ENCODE results near the gene TPRG1.
A peak's percentile ranks its signal among the peaks of the same experiment; 100 is the strongest.

The TPRG1 gene

GRCh38 chr3:189167027-189167766 lies 4.6 kb upstream of the TPRG1 start:
- DNase-seq = no peak

DNA sequence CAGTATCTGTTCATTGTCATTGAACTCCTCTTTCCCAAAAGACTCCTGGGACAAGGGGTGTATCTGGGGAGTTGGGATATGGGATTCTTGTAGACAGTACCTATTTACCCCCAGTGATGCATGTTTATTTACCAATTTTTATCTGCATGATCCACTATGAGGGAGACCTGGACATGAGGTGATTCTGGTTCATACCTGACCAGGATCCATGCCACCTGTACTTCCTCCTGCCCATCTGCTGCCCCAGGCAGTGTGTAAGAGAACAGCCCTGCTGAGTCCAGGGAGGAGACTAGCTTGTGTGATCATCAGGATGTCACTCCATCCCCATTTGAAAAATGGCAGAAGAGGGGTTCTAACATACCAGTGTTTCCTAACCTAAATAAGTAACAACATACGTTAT lies 3.1 kb upstream of the TPRG1 start:
- DNase-seq = no peak

DNA sequence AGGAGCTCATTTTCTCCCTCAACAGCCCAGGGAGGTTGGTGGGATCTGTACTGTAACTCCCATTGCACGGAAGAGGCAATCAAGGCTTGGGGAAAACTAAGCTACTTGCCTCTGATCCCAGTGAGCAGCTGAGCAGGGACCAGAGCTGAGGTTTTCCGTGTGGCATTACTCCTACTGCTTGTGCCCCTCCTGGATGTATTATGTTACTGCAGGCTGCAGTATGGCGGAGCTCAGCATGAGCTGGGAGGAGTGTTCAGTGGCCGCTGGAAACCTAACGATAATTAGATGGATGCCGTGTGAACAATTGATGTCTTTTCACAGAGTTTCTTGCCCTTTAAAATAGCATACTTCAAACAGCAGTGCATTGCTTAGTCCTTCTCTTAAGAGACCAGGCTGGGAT lies 2.0 kb upstream of the TPRG1 start:
- no peak for DNase-seq

GRCh38 chr3:189170559-189170958 lies 1.2 kb upstream of the TPRG1 start:
- no peak for DNase-seq

- DNase-seq = no peak
Observed at GRCh38 chr3:189172668-189173419, 1.1 kb downstream of the TPRG1 start.

DNA sequence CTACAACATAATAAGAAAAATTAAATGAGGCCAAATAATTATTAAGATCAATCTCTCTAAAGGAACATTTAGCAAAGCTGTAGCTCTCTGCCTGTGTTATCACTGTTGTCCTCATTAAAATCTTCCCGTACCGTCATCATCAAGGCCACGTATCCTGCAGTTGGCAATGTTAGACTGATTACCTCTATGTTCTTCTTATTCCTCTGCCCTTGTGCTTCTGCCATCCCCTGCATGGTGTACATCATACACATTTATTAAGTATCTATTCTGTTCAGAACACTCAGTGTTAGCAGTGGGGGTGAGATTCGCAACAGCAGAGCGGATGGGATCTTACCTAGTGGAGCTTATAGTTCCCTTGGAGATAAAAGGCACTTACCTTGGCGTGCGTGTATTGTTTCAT lies 12.8 kb downstream of the TPRG1 start:
- DNase-seq = no peak

DNA sequence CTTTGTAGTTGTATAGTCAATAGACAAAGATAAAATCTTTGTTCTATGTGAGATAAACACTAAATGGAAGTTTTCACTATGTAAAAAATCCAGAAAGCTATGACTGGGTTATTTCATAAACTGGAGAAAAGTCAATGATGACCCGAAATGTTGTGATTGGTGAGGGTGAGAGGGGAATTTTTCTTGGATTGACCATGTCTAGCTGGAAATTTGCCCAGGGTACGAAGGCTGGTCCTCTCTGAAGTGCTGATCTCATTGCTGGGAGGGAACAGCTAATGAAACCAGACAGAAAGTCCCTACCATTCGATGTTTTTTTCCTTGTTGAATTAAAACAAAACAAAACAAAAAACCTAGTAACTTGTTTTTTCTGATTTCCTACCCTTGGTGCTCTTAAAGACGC lies 14.3 kb downstream of the TPRG1 start:
- DNase-seq = no peak

DNA sequence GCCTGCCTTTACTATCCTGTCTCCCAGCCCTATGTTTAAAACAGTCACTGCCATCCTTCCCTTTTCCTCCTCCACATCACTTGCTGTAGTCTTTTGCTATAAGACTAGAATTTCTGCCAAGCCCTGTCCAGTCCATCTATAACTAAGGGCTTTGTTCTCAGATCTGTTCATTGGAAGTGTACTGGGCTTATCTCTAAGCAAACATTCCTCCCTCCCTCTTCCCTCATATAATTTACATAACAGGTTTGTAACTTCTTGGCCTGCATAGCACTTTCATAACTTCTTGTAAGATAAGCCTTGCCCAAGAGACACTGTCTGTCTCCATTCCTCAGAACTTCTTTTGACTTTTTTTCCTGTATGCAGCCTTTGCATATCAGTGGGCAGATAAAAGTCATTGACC lies 16.7 kb downstream of the TPRG1 start:
- DNase-seq = no peak

DNA sequence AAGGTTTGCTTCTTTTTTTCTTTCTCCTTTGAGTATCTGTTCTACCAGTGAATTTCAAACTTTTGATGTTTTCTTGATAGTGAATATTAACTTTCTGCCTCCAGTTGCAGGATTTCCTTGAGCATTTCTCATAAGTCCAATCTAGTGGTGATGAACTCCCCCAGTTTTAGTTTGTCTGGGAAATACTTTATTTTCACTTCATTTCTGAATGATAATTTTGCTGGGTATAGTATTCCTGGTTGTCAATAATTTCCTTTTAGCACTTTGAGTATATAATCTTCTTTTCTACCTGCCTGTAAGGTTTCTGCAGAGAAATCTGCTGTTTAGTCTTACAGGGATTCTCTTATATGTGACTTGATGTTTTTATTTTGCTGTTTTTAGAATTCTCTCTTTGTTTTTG lies 21.0 kb downstream of the TPRG1 start:
- no peak for DNase-seq

DNA sequence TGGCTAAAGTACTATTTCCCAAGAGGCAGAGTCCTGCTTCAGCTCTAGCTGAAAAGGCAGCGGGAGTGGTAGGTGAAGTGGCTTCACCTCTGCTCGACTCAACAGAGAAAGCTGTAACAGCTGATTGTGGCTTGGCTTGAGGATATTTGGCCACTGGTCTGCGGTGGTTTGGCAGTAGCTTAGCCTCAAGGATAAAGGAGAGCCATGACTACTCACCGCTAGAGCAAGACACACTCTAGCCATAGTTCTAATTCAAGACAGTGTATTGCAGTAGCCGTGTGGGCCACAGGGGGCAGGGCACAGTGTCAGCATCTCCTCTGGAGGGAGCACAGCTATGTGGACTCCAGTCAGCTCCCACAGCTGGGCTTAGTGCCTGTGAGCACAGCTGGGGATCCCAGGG lies 23.5 kb downstream of the TPRG1 start:
- no peak for DNase-seq

GRCh38 chr3:189202106-189202505 lies 30.3 kb downstream of the TPRG1 start:
- DNase-seq = no peak

DNA sequence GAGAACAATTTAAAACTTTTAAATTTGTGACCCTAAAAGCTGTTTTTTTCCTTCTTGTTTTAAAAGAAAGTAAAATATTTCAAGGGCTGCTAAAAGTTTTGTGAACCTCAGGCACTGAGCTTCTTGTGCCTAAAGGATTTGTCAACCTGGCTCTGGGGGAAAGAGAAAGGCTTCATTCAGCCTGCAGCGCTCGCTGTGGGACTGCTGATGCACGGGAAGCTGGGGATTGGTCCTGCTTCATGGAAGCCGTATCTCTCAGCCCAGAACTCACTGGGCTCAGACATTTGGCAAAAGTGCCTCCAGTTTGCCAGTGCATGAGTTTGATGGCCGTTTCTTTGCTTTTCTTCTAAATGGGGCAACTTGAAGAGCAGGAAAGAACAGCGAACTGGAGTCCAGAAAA lies 30.8 kb downstream of the TPRG1 start:
- DNase-seq = no peak

GRCh38 chr3:189204167-189204866 lies 32.5 kb downstream of the TPRG1 start:
- peak; percentile 36 for DNase-seq

DNA sequence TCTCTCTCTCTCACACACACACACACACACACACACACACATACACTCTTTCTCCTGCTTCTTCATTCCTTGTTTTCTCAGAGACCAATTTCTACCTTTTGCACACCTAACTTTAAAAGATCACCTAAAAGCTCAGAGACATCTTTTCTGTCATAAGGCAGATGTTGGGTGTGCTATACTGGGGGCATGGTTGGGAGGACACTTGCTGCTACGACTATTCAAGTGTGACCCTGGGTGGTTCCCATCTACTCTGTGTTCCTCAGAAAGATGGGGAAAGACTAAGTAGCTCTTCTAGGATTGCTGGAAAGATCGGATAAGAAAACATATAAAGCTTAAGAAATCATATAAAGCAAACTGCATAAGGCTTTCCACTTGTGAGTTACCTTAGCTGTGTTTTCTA lies 33.2 kb downstream of the TPRG1 start:
- no peak for DNase-seq

- DNase-seq = no peak
Observed at GRCh38 chr3:189210251-189210770, 38.5 kb downstream of the TPRG1 start.

- DNase-seq = no peak
Observed at GRCh38 chr3:189212681-189213080, 40.9 kb downstream of the TPRG1 start.

DNA sequence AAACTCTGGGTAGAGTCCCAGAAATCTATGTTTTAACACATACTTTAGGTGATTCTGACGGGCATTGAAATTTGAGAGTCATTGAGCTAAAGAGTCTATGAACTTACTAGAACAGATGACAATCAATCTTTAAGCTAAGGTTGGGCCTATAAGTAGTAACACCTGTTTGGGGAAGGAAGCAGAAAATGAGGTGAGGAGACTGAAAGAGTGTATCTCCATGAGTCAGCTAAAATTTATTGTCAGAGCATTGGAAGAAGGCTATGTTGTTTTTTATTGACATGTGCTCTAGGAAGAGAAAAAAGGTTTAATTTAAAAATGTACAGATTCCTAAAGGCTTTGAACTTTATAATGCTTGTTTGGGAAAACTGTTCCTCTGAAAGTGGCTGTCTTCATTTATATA lies 42.9 kb downstream of the TPRG1 start:
- no peak for DNase-seq

- DNase-seq = no peak
Observed at GRCh38 chr3:189222927-189223636, 51.3 kb downstream of the TPRG1 start.

DNA sequence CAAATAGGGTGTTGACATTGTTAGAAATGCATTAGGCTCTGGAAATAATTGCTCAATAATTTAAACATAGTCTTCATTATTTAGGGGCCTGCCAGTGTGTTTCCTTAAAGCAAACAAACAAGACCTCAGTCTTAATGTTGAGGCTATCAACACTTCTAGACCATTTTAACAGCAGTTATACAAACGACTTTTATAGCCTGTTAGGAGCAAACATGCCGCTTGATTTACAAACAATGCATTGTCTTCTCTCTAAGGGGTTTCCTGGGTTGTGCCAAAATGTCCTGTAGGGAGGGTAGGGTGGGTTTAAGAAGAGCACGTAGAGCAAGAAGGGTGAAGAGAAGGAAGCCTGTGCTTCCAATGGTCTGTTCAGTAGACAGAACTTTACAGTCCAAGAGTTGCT lies 53.7 kb downstream of the TPRG1 start:
- DNase-seq = no peak

DNA sequence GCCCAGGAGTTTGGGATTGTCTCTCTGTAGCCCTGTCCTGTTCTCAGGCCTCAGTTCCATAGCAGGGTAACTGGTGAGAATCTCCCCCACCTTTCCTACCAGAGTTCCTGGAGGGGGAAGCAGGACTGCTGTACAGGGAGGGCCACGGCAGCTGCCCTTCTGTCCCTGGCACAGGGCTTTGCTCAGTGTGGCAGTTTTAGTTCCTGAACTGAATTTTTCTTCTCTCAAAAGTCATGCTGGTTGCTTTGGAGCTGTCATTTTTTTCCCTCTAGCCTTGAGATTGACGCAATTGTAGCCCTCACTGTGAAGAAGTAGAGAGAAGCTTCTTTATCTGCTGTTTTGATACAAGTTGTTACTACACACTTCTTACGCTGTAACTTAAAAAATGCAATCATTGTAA lies 55.5 kb downstream of the TPRG1 start:
- no peak for DNase-seq

- no peak for DNase-seq
Observed at GRCh38 chr3:189229196-189229828, 57.5 kb downstream of the TPRG1 start.

DNA sequence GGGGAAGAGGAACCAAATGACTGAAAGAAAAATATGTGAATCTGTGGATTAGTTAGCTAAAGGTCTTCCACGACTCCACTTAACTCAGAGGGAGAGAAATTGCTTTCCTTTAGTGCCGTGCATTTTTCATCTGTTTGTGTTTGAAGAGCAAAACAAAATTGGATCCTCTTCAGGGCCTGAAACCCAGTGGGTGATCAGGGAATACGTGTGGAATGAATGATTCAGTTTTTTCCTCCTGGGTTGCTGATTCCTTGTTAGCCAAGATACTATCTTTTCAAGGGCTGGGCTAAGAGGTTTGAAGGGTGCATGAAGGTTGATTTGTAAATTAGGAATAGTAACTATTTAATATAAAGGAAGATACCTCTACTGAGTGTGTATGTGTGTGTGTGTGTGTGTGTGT lies 61.0 kb downstream of the TPRG1 start:
- DNase-seq = no peak

Measured in left hindlimb (tissue), 1 donor.